Measurements from ENCODE around the gene SELENOT.

SELENOT gene

GRCh38 chr3:150662410-150663200 lies 59.5 kb downstream of the SELENOT start:
- no peak for DNase-seq (ENCODE audit: low spot score)

- no peak for DNase-seq (ENCODE audit: low spot score)
These were observed 60.3 kb downstream of the SELENOT start for GRCh38 chr3:150663461-150663860.

- no peak for DNase-seq (ENCODE audit: low spot score)
These were observed 63.0 kb downstream of the SELENOT start for GRCh38 chr3:150666167-150666566.

- no peak for DNase-seq (ENCODE audit: low spot score)
These were observed 70.8 kb downstream of the SELENOT start for GRCh38 chr3:150673966-150674365.

- no peak for DNase-seq (ENCODE audit: low spot score)
These were observed 72.5 kb downstream of the SELENOT start for GRCh38 chr3:150675587-150675986.

Measured in Ammon's horn (tissue), 1 donor.